ENCODE results near the gene DPYSL3.

DPYSL3 gene

DNA sequence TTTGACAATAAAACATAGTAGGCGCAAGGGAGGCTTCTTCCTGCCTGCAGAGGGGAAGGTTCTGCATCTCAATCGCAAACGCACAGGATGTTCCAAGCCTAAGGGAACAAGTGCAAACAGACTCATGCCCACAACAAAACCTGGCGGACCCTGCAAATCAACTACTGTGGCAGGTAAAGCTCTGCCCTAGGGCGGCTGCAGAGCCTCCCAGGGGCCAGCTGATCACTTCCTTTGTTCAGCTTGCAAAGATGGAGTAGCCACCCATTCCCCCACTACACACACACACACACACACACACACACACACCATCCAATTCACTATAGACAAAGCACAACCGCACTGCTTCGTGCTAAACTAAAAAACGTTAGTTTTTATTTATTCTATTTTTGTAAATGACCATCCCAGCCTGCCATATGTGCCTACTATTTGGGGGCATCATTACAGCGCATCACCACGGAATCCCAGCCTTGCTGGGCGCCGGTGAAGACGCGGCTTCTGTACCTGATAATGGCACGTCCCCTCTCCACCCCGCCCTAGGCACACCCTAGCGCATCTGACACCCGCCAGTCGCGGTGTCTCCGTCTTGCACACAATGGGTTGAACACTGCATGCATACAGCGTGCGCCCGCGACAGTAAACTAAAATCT is 57.6 kb downstream of the DPYSL3 start:
- peak overlapping the region; percentile 82 for H3K4me3 ChIP-seq (ENCODE audit: low read depth, low read length)
- TF ChIP-seq CTCF (conservative IDR thresholded peaks at IDR 0.05; ENCODE audit: low read depth, low read length): no peak
- no peak for DNase-seq (ENCODE audit: low read depth)

GRCh38 chr5:147451193-147451592 is 58.7 kb downstream of the DPYSL3 start:
- TF ChIP-seq CTCF (conservative IDR thresholded peaks at IDR 0.05; ENCODE audit: low read depth, low read length): no peak
- no peak overlapping the region for H3K4me3 ChIP-seq (ENCODE audit: low read depth, low read length)
- no peak for DNase-seq (ENCODE audit: low read depth)

DNA sequence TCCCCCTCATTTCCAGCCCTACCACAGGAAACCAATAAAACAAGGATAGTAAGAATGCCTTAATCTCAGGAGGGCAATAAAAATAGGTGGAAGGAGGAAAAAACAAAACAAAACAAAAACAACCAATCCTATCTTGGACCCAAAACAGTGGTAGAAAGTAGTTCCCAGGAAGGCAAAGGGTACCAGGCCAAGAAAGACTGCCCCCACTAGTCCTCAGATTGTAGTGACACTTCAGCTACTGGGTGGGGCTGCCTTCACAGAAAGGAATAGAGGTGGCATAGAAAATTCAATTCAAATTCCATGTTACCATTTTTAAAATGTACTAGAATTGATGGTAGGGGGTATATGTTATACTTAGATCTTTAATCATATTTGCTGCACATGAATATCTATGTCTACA is 59.3 kb downstream of the DPYSL3 start:
- no peak for TF ChIP-seq CTCF (conservative IDR thresholded peaks at IDR 0.05; ENCODE audit: low read depth, low read length)
- H3K4me3 ChIP-seq (ENCODE audit: low read depth, low read length): no peak overlapping the region
- no peak for DNase-seq (ENCODE audit: low read depth)

DNA sequence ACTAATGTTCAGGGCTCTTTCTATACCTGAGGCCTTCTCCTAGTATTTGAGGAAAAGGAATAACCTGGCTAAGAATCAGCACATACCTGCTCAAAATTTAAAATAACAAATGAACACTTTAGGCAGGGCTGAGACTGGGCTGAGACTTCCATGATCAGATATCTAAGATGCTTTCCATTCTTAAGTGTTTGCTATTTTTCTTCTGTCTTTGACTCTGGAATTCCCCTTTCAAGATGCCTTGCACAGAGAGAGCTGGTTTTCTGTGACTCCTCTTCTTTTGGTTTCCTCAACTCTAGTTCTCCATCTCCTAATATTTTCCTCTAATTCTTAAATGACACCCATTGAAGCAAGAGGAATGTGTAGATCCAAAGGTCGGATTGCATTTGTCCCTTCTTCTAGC is 61.1 kb downstream of the DPYSL3 start:
- peak; percentile 65 for DNase-seq (ENCODE audit: low read depth)
- TF ChIP-seq CTCF (conservative IDR thresholded peaks at IDR 0.05; ENCODE audit: low read depth, low read length): no peak
- no peak overlapping the region for H3K4me3 ChIP-seq (ENCODE audit: low read depth, low read length)

- no peak overlapping the region for H3K4me3 ChIP-seq (ENCODE audit: low read depth, low read length)
- no peak for DNase-seq (ENCODE audit: low read depth)
- TF ChIP-seq CTCF (conservative IDR thresholded peaks at IDR 0.05; ENCODE audit: low read depth, low read length): no peak
These were observed 63.3 kb downstream of the DPYSL3 start for GRCh38 chr5:147446523-147446922.

DNA sequence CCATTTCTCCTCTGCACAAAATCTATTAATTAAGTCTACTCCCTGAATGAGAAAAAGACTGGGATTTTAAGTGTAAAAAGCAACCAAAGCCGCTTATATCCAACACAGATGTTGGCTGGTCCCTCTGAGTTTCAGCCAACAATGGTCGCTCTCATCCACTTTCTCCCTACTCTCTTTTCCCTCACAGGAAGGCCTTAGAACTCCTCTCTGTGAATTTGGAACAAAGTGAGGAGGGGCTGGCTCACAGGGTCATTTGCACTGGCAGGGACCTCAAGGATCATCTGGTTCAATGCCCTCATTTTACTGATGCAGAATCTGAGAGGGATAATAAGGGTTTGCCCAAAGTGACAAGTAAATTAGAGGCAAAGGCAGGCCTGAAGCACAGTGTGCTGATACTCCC is 64.0 kb downstream of the DPYSL3 start:
- no peak for DNase-seq (ENCODE audit: low read depth)
- no peak for TF ChIP-seq CTCF (conservative IDR thresholded peaks at IDR 0.05; ENCODE audit: low read depth, low read length)
- no peak overlapping the region for H3K4me3 ChIP-seq (ENCODE audit: low read depth, low read length)

- no peak overlapping the region for H3K4me3 ChIP-seq (ENCODE audit: low read depth, low read length)
- DNase-seq (ENCODE audit: low read depth): no peak
- TF ChIP-seq CTCF (conservative IDR thresholded peaks at IDR 0.05; ENCODE audit: low read depth, low read length): no peak
These were observed 64.8 kb downstream of the DPYSL3 start for GRCh38 chr5:147445090-147445489.

Data from choroid plexus epithelial cell (primary cell).